Stimulated activated CD8-positive, alpha-beta memory T cell treated with anti-CD3 and anti-CD28 coated beads, Interleukin-4, amount 100 ng/mL, for 4 hours (primary cell): ENCODE measurements around the gene FAM72D.
"Not testable (repeated sequence)": the region's sequence is repeated elsewhere in the genome, so short reads cannot be mapped to it uniquely, and the experiment has no call there.

Experiments
- DNase-seq, 2 donors: peaks; one replicate each; pipeline ENCODE4 v3.0.0-alpha.2; 2020; ENCODE audit warnings: low read depth in 2 of 2, low spot score in 1 of 2

FAM72D gene

DNA sequence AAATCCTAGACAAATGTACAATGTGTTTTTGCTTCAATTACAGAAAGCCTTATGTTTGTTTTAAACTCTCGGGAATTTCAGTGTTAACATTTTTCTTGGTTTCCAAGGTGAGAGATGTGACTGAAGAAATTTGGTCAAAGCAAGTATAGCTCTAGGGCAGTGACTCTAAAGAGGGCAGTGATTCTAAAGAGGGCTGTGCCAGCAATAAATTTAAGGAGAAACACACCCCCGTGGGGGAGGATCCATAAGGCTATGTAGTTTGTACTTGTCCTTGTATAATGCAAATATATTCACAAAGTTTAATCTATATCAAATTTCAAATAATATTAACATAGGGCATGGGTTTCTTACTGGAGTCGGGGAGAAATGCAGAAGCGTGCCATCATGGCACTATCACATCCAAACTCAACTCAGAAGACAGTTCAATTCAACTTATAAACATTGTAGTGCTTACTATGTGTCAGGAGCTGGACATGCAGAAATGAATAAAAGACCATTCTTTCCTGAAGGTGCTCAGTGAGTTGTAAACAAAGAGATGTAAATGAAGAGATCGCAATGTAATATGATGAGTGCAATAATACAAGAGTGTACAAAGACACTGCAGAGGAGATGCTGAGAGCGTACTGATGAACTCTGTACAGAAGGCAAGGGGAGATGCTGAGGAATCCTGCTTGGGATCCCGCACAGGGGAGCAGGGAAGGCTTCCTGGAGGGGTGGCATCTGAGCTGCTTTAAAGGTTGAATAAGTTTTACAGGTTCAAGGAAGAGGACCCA, 13.1 kb upstream of the FAM72D start:
- not testable (repeated sequence) for DNase-seq

DNA sequence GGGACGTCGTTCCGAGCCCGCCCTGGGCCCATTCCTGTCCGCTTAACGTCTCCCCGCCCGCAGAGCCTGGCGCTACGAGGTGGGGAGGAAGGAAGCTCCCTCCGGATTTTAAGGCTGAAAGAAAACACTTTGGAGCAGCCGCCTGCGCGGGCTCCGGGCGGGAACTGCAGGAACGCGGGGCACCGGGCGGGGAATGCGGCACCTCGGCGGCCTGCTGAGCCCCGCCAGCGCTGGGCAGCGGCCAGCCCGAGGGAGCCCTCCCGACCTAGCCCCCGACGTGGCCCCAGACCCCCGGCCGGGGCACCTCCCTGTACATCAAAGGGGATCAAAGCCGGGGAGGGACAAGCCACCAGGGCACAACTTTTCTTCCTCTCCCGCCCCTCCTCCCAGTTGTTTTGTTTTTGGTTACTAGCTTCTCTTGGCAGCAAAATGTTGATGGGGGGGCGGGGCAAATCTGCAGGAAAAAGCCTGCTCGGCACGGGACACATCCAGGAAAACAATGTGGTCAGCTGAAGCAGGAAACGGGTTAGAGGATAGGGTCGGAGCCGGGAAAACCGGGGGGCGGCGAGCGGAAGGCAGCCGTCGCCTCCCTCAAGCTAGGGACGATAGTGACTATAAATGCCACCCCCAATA, 2.1 kb upstream of the FAM72D start:
- not testable (repeated sequence) for DNase-seq

DNA sequence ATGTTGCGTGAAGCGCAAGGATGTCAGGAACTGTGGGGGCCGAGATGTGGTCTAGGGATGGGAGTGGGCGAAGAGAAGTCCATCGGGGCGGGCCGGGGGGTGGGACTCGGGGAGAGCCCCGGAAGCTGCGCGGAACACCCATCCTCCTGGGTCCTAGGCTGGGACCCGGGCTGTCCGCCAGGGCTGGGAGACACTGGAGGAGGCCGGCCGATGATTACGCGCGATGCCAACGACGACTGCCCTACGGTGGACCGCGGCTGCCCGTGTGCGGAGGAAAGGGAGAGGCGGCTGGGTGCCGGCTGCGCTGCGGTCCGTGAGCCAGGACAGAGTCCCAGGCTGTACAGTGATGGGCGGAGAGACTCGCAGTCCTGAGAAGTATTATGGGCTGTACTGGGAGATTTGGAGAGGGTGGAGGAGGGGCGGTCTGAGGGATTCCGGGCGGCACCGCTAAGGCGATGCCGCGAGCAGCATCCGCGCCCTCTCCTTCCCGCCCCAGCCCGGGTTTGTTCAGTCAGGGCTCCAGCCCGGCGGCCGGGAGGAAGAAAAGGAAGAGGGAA, 1.0 kb upstream of the FAM72D start:
- DNase-seq, result not testable (repeated sequence)

DNA sequence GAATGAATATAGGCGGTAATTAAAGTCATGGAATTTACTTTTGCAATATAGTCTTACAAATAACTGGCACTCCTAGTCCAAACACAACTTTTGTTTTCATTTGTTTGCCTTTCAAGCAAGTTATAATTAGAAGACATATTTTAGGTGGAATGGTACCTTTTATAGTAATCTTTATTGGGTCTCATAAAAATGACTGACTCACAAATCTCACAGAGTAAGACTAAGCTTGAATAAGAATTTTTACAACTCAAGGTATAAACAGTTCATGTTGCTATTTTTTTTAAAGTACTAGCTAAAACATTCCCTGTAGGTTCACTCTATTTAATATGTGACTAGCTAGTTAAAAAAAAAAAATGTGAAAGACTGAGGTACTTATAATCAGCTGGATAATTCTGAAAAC, 6.0 kb downstream of the FAM72D start:
- DNase-seq, result not testable (repeated sequence)

DNA sequence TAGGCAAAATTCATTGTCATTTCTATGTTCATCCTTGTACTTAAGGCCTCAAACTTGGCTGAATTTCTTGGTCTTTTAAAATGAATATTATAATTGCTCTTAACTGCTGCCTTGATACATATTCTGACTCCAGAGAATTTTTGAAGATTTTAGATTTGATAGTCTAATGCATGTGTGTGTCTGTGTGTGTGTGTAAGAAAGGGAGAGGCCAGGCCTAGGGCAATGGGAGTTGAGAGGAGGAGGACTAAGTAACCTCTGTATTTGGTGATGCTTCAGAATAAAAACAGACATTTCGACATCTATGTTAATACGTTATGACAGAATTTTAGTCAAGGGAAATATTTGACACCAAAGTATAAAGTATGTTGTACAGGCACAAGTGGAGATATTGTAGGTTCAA, 7.5 kb downstream of the FAM72D start:
- not testable (repeated sequence) for DNase-seq

DNA sequence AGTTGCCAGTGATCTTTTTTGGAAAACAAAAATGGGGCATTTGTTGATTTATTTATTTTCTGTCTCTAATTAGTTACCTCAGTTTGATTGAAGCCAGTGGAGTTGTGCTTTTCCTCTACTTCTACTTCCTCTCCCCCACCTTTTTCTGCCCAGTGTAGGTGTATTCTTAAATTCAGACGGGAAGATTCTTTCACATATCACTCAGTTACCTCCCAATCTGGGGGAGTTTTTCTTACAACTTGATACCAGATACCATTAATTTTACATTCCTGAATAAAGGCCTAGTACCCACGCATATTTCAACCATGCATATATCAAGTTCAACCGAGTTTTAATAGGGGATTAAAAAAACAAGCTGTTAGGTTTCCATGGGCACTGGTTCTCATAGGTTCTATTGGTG, 15.9 kb downstream of the FAM72D start:
- DNase-seq, result not testable (repeated sequence)

DNA sequence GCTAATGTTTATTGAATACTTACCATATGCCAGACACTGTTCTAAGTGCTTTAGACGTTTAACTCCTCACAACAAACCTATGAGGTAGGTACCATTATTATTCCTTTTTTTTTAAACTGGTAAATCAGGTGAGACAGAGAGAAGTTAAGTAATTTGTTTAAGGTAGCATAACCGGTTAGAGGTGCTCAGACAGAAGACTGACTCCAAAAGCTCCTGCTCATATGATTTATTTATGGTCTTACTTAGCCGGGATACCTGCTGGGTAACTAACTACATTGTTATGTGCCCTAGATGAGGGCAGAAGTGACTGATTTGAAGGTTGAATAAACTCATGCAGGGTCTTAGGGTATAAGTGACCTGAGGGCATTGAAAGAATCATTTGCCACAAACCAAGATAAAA, 16.9 kb downstream of the FAM72D start:
- DNase-seq, result not testable (repeated sequence)

DNA sequence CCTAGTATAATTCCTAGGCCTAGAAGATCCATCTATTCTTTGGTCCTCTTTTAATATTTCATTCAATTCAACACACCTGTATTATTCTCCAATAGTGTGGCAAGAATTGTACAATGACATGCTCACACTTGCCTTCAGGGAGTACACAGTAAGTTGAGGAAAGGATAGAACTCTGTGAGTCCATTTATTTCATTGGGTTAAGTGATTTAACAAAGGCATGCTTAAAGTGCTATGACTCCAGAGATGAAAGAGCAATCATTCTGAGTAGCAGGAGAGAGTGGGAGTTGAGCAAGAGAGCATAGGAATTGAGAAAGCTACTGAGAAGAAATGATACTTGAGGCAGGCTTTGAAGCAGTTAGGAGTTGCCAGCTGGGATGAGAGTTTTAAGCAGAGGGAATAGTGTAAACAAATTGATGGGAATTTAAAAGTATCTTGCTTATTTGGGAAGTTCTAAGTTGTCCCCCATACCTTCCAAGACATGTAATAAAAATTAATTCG, 18.8 kb downstream of the FAM72D start:
- DNase-seq, result not testable (repeated sequence)

DNA sequence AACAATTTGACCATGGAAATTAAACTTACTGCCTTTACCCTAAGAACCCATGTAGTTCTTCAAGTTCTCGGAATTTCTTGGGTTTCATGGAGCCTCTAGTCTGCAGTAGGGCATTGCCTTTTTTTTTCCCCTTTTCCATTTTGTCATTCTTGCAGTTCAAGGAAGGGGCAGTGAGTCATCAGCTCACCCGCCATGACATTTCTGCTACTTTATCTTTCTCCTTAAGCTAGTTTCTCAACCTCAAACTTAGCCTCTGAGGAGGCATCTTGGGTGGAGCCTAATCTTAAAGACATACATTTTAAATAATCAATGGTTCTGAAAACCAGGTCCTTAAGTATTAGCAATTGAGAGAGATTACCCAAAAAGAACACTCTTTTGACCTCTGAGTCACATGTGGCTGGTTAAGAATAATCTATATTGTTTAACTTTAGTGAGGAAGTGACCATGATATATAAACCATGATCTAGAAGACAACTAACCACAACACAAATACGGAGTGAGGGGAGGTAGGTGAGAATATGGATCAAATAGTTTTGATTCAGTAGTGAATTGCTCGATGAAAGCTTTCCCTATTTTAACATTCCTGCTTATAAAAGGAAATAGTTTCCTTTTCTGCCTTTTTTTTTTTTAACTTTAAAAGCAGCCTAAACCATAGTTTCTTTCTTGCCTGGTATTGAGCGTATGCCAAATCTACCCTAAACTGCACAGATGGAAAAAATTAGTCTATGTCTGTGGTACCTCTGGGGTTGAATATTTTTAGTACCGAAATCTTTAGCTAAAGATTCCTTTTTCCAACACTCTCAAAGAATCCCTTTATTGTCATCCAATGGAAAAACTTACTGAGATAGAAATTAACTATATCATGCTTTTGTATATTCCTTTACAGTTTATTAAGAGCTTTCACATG, 20.1 kb downstream of the FAM72D start:
- DNase-seq, result not testable (repeated sequence)

DNA sequence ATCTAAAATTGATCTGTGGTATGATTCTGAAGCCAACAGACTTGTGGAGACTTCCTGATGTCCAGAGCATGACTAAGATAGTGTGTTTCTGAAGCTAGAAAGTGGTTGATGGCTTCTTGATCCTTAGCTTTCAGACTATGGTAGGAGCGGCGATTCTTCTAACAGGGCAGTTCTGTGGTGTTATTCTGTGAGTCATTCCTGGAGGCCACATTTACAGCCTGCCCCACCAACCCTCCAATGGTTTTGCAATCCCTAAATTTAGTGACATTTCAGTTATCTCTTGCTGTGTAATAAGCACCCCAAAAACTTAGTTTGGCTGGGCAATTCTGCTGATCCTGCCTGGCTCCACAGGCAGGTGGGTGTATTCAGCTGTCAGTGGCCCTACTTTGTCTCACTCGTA, 24.1 kb downstream of the FAM72D start:
- not testable (repeated sequence) for DNase-seq

DNA sequence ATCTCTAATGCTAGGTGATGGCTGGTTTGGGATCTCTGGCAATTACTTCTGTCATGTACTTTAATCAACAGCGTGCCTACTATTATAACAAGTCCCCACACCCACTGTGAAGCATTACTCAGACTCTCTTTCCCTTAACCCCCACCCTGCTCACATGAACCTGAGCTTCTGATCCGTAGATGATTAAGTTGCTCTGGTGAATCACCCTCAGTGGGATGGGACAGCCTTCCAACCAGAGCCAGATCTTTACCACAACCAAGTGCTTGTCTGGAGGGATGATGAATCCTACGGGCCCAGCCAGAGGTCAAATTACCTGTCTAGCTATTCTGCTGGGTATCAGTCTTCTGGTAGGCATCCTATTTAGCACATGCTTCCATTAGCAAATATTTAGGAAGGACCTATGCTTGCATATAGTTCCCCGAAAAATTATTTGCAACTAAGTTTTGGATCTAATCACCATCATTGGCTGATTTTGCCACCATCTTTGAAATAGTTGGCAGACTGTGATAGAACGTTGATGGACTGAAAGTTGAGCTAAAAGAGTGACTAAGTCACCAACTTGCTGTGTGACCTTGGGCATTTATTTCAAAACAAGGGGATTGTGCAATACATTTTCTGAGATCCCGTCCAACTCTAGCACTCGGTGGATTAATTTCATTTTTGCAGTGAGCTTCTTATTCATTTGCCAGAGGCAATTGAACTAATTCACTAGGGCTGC, 26.7 kb downstream of the FAM72D start:
- not testable (repeated sequence) for DNase-seq

DNA sequence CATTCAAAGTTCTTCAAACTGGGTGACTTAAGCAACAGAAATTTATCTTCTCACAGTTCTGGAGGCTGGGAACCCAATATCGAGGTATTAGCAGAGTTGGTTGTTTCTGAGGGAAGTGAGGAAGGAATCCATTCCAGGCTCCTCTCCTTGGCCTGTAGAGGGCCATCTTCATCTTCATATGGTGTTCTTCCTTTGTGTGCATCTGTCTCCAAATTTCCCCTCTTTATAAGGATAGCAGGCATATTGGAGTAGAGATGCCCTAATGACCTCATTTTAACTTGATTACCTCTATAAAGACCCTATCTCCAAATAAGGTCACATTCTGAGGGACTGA, 27.3 kb downstream of the FAM72D start:
- not testable (repeated sequence) for DNase-seq

DNA sequence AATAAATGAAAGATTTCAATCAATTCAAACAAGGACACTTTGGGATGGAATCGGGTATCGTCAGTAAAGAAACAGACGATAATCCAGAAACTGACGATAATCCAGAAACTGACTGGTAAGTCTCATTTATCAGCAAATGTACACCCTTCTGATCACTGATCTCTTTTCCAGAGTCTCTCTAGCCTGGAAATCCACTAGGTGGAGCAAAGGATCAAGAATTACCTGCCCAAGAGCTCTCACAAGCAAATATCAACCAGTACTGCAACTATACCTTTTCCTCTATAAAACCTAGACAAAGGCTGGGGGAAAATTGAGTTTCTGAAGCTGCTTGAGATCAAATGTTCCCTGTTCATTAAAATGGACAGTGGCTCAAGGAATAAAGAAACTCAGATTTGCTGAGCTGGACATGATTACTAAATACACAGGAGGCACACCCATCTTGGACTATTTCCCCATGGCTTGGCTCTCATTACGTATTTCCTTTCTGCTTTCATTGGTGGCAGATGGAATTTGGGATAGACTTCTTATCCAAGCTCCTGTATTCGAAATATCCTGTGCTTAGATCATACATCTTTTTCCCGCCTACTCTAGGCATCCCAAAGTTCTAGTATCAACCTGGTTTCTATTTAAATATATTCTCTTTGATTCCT, 28.3 kb downstream of the FAM72D start:
- not testable (repeated sequence) for DNase-seq

DNA sequence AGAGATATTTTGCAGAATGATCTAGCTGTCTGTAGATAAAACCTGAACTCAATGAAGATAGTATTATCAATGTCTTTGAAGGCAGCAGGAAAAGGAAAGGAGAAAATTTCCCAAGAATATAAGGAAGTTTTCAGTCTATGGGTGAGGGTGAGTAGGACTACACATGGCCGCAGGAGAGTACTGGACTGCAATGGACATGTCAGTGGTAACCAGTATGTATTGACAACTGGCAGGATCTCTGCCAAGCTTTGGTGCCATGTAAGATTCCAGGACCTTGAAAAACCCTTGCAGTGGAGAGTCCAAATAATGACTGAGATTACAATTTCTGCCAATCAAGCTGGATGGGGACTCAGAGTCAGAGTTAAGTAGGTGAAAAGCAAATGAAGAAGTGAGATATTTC, 29.3 kb downstream of the FAM72D start:
- not testable (repeated sequence) for DNase-seq

DNA sequence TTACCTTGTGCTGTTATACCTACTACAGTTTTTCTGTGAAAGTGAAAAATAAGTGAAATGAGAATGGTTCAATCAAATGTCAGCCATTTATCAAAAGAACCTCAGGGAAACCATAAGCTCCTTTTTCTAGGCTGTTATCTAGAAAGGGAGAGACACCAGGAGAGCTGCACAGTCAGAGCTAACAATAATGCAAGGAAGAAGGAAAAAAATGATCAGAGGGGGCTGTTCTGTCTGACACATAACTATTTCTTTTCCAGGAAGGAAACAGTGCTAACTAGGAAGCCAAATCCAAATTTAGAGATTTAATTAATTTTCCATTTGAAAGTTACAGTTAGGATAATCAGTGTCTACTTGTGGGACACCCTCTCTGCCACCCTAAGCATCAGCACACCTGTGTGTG, 31.4 kb downstream of the FAM72D start:
- DNase-seq, result not testable (repeated sequence)

DNA sequence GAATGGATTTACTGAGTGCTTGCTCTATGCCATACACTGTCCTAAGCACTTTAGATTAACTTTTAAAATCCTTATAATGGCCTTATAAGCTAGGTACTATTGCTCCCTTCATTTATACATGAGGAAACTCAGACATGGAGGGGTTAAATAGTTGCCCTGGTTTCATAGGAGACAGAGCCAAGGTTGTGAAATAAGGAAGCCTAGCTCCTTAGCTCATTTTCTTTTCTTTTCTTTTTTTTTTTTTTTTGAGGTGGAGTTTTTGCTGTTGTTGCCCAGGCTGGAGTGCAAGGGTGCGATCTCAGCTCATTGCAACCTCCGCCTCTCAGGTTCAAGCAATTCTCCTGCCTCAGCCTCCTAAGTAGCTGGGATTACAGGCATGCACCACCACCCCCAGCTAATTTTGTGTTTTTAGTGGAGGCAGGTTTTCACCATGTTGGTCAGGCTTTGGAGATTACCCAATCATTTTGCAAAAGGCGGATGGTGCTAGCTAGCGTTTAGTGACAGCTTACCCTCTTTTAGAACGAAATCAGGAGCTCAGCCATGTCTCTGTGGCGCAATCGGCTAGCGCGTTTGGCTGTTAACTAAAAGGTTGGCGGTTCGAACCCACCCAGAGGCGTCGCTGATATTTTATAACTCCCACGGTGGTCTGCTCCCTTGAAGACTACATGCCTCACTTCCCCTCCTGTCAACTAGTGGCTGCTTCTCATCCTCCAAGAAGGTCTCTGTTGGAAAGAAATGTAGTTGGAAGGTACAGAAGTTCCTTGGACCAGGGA, 33.1 kb downstream of the FAM72D start:
- not testable (repeated sequence) for DNase-seq

DNA sequence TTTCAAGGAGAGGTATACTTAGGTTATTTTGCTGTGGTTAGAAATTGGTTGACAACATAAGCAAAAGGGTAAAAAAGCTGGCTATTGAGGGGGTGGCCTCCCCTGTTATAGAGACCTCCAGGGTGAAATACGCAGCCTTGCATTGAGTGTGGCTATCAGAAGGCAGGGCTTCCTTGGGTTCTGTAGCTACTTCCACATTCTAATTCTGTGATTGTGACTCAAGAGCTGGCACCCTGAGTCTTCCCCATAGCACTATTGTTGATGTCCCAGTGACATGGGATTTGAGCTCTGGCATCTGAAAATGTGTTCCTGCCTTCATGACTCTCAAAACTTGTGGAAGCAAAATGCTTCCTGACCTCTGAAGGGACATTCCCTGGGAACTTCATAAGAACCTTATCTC, 38.7 kb downstream of the FAM72D start:
- not testable (repeated sequence) for DNase-seq

DNA sequence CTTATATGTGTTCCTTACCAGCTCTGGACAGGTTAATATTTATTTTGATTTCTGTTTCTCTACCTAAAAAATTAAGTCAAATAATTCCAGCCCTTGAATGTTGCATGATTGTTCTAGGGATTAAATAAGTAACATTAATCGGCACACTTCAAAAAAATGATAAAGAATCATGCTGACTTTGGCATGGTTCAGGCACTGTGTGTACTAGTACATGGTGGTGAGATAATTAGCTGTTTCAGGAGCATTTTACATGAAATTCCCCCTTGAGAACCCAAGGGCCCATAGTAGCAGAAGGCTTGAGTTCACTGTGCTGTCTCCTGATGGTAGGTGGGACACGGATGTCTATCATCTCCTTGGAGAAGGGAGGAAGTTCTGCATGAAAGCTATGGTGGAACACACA, 44.8 kb downstream of the FAM72D start:
- not testable (repeated sequence) for DNase-seq

DNA sequence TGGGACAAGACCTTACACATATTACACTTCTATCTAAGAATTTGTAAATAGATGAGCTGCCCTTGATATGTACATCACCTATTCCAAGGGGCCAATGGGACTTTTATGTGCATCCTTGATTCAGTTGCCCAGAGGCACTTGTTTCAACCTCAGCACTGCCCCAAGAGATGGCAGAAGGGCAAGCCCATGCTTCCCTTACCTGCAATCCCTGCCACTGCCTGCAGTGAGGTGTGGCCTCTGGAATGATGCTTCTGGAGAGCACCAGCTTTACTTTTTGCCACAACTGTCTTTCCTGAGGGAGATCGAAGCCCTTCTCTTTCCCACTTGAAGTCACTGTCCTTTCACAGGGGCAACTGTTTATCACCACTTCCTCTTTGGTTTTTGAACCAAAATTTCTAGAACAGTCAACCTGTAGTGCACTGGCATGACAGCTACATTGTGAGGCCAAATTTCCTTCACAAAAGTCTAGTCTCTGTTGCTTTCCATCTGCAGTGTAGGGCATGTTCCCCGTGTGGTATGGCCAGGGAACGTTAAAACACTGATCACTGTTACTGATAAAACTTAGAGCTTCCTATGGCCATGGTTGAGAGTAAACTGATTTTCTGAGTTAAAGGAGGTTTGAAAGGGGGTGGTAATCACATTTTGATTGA, 48.6 kb downstream of the FAM72D start:
- DNase-seq, result not testable (repeated sequence)
